Transverse colon (tissue), 4 donors: ENCODE measurements around the gene FGD5.

ENCODE experiments used
- CTCF ChIP-seq, 5 experiments: fragments of 200-600 bp in 3 of 5; fragments of 450-650 bp in 2 of 5; sonication (generic) in 3 of 5; IDR thresholded peaks; 1 replicate in 2 of 5; 2 replicates in 3 of 5; pipeline ENCODE4 v1.5.1; 2016 to 2017; ENCODE audit warnings: antibody characterized with exemption in 5 of 5, inconsistent platforms in 3 of 5, mild to moderate bottlenecking in 2 of 5, moderate library complexity in 1 of 5
- EP300 ChIP-seq: sonication (generic); formaldehyde crosslinking; IDR thresholded peaks from one replicate; pipeline ENCODE4 v1.6.1; 2017; ENCODE audit warnings: antibody characterized with exemption, low read depth
- POLR2A ChIP-seq: fragments of 450-650 bp; IDR thresholded peaks from one replicate; pipeline ENCODE4 v1.6.1; 2016; ENCODE audit warnings: antibody characterized with exemption, mild to moderate bottlenecking, moderate library complexity
- POLR2AphosphoS5 ChIP-seq, 3 donors: sonication (generic); formaldehyde crosslinking; IDR thresholded peaks; one replicate each; pipeline ENCODE4 v1.6.1; 2016; ENCODE audit warnings: antibody characterized with exemption in 3 of 3

- TF ChIP-seq CTCF (IDR thresholded peaks at IDR 0.05) = no peak
- no peak for TF ChIP-seq POLR2A
- TF ChIP-seq POLR2AphosphoS5 (IDR thresholded peaks at IDR 0.05) = no peak
- TF ChIP-seq EP300 = no peak
Measured at GRCh38 chr3:14889205-14889604, 70.4 kb downstream of the FGD5 start.
